Stomach smooth muscle (tissue), 2 donors: ENCODE data around the gene EBPL.

Source experiments
- H3K27ac ChIP-seq: one replicate; pipeline ENCODE4 v1.7.0; 2013; ENCODE audit warnings: mild to moderate bottlenecking, low read length, inconsistent platforms
- H3K27me3 ChIP-seq, 2 donors: one replicate each; pipeline ENCODE4 v1.7.0; 2013; ENCODE audit warnings: low read length in 2 of 2; ENCODE audit not compliant: insufficient read depth in 2 of 2, control insufficient read depth in 1 of 2
- H3K36me3 ChIP-seq, 2 donors: one replicate each; pipeline ENCODE4 v1.7.0; 2013; ENCODE audit warnings: low read length in 2 of 2; ENCODE audit not compliant: control insufficient read depth in 2 of 2, insufficient read depth in 2 of 2
- H3K4me1 ChIP-seq: one replicate; pipeline ENCODE4 v1.7.0; 2013; ENCODE audit warnings: low read length; ENCODE audit not compliant: control insufficient read depth, insufficient read depth
- H3K4me3 ChIP-seq, 2 donors: one replicate each; pipeline ENCODE4 v1.7.0; 2013; ENCODE audit warnings: low read length in 2 of 2
- H3K9ac ChIP-seq, 2 donors: one replicate each; pipeline ENCODE4 v1.7.0; 2013; ENCODE audit warnings: low read length in 2 of 2, mild to moderate bottlenecking in 1 of 2
- H3K9me3 ChIP-seq, 2 donors: one replicate each; pipeline ENCODE4 v1.7.0; 2013; ENCODE audit warnings: low read length in 2 of 2; ENCODE audit not compliant: control insufficient read depth in 2 of 2
- donor health status: healthy.
- donor health status: Pancreatic carcinoma.

Gene EBPL

DNA sequence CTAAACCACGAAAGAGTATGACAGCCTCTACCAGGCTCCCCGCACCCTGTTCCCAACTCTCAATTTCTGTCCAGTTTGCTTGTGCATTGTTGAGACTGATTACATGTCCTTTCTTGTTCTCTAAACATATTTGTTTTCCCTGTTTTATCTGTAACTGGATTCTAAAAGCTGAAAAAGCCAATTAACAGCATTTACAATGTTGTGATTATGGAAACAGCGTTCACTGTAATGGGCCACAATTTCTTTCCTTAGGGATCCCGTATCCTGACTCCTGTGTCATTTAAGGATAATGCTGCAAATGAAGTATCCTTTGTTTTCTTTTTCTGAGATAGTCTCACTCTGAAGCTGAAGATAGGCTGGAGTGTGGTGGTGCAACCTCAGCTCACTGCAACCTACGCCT, 20.5 kb downstream of the EBPL start:
- H3K27me3 ChIP-seq = no peaks in the 10 kb centered on the region
- peaks cover 0 to 9% of the 10 kb centered on the region in 2 donors for H3K36me3 ChIP-seq
- H3K4me1 ChIP-seq = no peaks in the 10 kb centered on the region
- H3K9me3 ChIP-seq = no peaks in the 10 kb centered on the region
- H3K9ac ChIP-seq = no peak overlapping the region
- H3K27ac ChIP-seq = no peak overlapping the region
- H3K4me3 ChIP-seq = no peak overlapping the region

DNA sequence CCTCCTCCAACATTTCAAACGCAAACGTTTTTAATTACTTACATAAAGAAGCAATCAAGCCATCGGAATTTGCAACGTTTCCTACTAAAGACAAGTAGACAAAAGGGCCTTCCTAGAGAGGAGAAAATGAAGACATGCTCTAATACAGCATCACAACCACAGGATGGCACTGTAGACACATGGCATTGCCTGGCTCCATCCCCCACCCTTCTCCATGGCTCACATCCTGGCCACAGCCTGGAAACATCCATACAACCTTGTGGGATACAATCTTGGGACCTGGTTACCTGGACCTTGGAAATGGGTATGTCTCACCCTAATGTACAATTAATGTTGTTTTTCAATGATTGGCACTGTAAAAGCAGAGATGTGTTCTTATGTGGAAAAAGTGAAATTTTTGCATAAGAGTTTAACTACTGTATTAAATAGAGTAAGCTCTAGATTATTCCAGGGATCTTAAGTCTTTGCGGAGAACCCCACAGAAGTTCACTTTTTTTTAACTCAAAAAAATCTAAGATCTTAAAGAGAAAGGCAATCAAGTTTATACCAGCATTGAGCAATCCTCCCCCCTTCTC, 21.5 kb downstream of the EBPL start:
- Histone ChIP-seq H3K9ac (no peak overlapping the region), H3K27ac (no peak overlapping the region), H3K4me1 (no peaks in the 10 kb centered on the region)

DNA sequence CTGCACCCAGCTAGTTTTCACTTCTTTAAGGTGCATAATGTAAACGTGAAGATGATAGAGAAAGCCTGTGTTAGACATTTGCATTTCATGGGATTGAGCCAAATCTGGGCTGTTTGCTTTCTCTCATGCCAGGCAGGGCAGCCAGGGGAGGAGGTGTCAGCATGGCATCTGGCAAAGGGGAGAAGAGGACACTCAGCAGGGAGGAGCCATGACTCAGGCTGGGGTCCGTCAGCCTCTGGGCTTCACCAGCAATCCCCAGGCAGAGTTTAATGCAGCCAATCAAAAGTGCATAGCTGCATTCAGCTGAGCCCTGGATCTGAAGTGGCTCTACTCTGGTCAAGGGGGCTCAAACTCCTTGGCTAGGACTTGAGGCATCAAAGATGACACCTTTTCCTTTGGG, 23.5 kb downstream of the EBPL start:
- peaks cover 3 to 14% of the 10 kb centered on the region in 2 donors for H3K36me3 ChIP-seq

More for the DNA sequence above, 21.5 kb downstream of the EBPL start:
- H3K27me3 ChIP-seq = no peaks in the 10 kb centered on the region
- no peak overlapping the region for H3K4me3 ChIP-seq
- peaks cover 0 to 11% of the 10 kb centered on the region in 2 donors for H3K36me3 ChIP-seq
- no peaks in the 10 kb centered on the region for H3K9me3 ChIP-seq

DNA sequence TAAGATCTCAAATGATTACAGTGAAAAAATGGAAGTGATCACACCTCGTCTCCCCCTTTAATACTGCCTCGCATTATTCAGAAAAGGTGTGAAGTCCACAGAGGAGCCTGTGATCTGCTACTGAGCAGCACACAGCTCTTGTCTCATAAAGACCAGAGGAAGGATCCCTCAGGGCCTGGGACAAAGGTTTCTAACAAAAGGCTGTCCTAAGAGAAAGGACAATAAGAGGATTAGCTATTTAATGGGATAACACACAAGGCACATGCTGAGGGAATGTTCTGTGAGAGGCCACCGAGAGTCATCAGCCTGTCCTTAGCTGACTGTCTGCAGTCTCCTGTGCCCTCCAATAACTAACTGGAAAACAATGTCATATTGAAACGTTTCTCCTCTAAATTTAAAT, 26.7 kb downstream of the EBPL start:
- no peak overlapping the region for H3K27ac ChIP-seq
- no peaks in the 10 kb centered on the region for H3K27me3 ChIP-seq
- H3K9ac ChIP-seq = no peak overlapping the region
- H3K9me3 ChIP-seq = no peaks in the 10 kb centered on the region
- H3K4me3 ChIP-seq = no peak overlapping the region
- no peaks in the 10 kb centered on the region for H3K4me1 ChIP-seq
- H3K36me3 ChIP-seq = peaks cover 7 to 22% of the 10 kb centered on the region in 2 donors

More for the DNA sequence above, 23.5 kb downstream of the EBPL start:
- no peaks in the 10 kb centered on the region for H3K9me3 ChIP-seq
- no peak overlapping the region for H3K27ac ChIP-seq
- H3K4me1 ChIP-seq = no peaks in the 10 kb centered on the region
- H3K27me3 ChIP-seq = no peaks in the 10 kb centered on the region
- no peak overlapping the region for H3K9ac ChIP-seq
- H3K4me3 ChIP-seq = no peak overlapping the region

DNA sequence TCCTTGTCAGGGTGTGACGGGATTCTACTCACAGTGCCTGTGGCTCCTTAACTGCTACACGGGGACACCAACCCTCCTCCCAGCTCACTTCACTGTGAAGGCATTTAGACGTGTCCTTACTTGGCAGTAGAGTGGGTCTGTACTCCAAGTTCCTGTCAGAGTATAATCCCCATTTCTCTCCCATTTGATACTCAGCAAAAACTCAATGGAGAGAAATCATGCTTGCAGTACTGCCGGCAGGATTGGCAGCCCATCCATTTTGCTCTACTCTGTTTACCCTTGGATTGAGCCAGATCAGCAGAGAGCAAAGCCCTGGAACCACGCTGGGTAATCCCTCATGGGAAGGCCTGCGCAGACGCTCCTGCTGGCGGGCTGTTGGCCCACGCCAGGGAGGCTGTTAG, 34.0 kb downstream of the EBPL start:
- Histone ChIP-seq H3K4me3 (no peak overlapping the region), H3K9ac (no peak overlapping the region), H3K27me3 (no peaks in the 10 kb centered on the region), H3K36me3 (peaks cover 3 to 8% of the 10 kb centered on the region in 2 donors), H3K9me3 (no peaks in the 10 kb centered on the region), H3K4me1 (no peaks in the 10 kb centered on the region), H3K27ac (no peak overlapping the region)

DNA sequence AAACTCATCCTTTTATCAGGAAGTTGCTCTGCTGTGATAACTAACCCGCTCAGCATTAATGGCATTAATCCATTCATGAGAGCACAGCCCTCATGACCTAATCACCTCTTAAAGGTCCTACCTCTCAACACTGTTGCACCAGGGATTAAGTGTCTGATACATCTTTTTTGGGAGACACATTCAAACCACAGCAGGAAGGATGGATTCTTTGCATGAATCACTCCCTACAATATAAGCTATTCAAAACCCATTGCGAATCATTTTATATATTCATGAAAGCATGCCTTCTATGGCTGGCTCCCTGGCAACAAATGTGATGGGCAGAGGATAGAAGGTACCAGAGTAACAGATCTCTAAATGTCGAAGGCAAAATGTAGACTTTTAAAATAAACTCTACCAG, 35.4 kb downstream of the EBPL start:
- H3K27me3 ChIP-seq = no peaks in the 10 kb centered on the region
- no peak overlapping the region for H3K27ac ChIP-seq

DNA sequence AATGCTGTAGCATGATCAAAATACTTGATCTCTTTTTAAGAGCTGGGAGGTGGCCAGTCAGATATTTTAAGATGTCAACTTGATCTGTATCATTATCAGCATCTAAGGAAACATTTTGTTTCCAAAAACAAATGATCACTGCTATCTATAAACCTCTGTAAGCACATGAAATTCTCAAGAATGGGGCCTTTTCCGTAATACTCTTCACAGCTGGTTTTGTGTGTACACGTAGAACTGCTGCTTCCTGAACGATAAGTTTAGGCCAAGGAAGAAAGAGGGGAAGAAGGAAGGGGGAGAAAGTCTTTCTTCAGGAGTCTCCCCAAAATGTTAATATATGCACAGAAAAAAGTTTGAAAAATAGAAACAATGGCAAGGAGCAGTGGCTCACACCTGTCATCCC, 37.3 kb downstream of the EBPL start:
- H3K27ac ChIP-seq = no peak overlapping the region
- H3K36me3 ChIP-seq = no peaks in the 10 kb centered on the region
- H3K4me3 ChIP-seq = no peak overlapping the region
- no peaks in the 10 kb centered on the region for H3K9me3 ChIP-seq
- H3K27me3 ChIP-seq = no peaks in the 10 kb centered on the region
- H3K9ac ChIP-seq = no peak overlapping the region
- H3K4me1 ChIP-seq = peaks cover 4% of the 10 kb centered on the region

More for the DNA sequence above, 35.4 kb downstream of the EBPL start:
- Histone ChIP-seq H3K9me3 (no peaks in the 10 kb centered on the region), H3K4me1 (no peaks in the 10 kb centered on the region), H3K4me3 (no peak overlapping the region), H3K36me3 (peaks cover 0 to 6% of the 10 kb centered on the region in 2 donors), H3K9ac (no peak overlapping the region)

DNA sequence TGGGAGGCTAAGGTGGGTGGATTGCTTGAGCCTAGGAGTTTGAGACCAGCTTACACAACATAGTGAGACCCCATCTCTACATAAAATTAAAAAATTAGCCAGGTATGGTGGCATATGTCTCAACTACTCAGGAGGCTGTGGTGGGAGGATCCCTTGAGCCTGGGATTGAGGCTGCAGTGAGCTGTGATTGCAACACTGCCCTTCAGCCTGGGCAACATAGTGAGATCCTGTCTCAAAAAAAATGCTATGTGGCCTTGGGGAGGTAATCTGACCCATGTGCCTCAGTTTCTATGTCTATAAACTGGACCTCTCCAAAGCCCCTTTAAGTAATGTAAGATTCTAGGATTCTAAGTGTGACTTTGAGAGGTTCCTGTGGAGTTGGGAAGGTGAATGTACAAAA, 37.8 kb downstream of the EBPL start:
- no peak overlapping the region for H3K9ac ChIP-seq
- no peaks in the 10 kb centered on the region for H3K27me3 ChIP-seq
- H3K4me3 ChIP-seq = no peak overlapping the region
- H3K27ac ChIP-seq = no peak overlapping the region
- H3K9me3 ChIP-seq = no peaks in the 10 kb centered on the region
- no peaks in the 10 kb centered on the region for H3K36me3 ChIP-seq
- H3K4me1 ChIP-seq = peaks cover 4% of the 10 kb centered on the region

DNA sequence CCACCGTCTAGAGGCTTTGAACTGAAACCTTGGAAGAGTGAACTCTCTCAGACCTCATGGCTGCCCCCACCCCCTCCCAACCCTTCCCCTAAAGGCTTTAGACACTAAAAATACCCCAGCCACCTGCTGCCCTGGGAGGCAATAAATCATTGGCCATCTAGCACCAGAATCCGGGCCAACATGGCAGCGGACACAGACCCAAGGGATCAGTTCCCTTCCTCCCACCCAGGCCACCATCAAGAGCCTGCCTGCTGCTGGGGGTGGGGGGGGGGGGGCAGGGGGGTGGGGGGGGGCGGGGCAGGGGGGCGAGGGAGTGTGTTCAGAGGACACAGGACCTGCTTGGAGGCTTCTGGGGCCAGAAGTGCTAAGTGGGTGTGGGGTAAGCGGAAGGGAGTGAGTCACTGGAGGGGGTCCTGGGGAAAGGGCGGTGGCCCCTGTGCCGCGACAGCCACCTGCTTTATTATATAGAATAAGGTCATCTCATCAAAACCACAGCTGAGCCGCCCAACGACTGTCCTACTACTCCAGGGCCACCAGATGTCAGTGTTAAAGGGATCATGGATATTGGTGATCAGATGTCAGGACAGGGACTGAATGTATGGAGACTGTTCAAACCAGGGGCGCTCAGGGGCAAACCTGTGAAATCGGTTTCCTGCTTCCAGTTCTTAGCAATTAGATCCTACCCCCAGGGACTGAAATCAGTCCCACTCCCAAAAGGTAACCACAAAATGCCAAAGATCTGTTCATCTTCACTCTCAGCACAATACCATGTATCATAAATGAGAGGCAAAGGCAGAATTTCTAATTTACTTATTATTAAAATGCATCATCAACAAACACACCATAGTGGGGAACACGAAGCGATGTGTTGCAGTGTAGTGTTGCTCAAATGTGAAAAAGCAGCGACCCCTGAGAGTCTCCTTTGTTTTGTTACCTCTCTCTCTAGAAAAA, 38.7 kb downstream of the EBPL start:
- no peak overlapping the region for H3K27ac ChIP-seq
- no peak overlapping the region for H3K9ac ChIP-seq

DNA sequence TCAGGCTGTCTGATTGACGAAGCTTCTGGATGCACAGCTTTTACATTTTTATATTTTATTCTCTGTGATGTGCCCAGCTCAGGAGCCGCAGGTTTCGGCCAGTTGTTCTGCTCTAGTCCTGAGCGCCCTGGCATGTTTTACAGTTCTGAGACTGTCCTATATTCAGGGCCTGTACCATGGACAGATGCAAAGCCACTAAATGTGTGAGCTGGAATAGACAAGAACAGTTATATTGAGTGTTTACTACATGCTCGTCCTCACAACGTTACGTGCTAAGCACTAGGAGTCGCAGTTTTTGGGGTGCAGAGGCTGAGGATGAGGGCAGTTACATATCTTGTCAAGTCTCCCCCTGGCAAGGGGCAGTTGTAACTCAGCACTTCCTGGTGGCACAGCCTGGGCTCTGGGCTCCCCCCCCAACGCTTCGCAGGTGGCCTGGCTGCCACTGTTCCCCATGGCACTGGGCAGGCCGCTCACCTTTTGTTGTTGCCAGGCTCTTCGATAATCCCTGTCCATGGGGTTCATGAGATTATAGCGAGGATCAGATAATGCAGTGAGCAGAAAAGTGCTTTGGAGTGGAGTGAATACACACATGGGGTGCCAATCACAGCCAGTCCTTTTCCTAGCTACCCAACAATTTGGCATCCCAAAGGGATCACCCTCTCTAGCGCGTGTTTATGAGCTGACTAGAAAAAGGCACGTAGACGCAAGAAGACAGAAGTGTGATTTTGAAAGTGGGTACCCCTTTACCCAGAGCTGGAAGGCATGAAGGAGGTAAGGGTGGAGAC, 39.5 kb downstream of the EBPL start:
- Histone ChIP-seq H3K9ac (no peak overlapping the region), H3K36me3 (no peaks in the 10 kb centered on the region), H3K27ac (no peak overlapping the region), H3K27me3 (no peaks in the 10 kb centered on the region), H3K4me3 (no peak overlapping the region), H3K9me3 (no peaks in the 10 kb centered on the region), H3K4me1 (peaks cover 4% of the 10 kb centered on the region)

More for the DNA sequence above, 38.7 kb downstream of the EBPL start:
- no peaks in the 10 kb centered on the region for H3K9me3 ChIP-seq
- H3K27me3 ChIP-seq = no peaks in the 10 kb centered on the region
- H3K4me3 ChIP-seq = no peak overlapping the region
- H3K4me1 ChIP-seq = peaks cover 4% of the 10 kb centered on the region
- H3K36me3 ChIP-seq = no peaks in the 10 kb centered on the region
